ENCODE data around the gene BICDL2.
"Not testable (repeated sequence)": the region's sequence is repeated elsewhere in the genome, so short reads cannot be mapped to it uniquely, and the experiment has no call there.

The BICDL2 gene

DNA sequence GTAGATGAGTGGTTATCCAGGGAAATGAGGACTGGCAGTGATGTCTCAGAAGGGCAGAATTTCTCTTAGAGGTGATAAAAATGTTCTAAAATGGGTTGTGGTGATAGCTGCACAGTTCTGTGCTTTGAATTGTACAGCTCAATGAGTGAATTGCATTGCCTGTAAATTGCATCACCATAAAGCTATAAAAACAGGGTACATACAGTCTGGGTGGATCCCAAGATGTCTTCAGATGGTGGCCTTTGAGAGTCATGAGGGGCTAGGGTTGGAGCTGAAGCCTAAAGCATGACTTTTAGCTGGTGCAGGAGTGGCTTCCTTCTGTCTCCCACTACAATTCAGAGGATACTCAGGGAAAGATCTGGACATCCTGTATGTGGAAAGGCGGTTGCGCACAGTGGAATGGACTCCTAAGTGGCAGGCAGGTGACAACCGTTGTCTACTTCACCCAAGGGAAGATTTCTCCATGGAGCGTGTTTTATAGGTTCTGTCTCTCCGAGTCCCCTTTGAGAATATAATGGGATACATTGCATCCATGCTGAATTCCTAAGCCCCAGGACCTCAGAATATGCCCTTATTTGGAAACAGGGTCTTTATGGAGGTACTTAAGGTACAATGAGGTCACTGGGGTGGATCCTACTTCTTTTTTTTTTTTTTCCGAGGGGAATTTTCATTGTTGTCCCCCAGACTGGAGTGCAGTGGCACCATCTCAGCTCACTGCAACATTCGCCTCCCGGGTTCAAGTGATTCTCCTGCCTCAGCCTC is 27.1 kb upstream of the BICDL2 start:
- DNase-seq: no peak

- DNase-seq: no peak
These were observed 25.8 kb upstream of the BICDL2 start for GRCh38 chr16:3062553-3062952.

DNA sequence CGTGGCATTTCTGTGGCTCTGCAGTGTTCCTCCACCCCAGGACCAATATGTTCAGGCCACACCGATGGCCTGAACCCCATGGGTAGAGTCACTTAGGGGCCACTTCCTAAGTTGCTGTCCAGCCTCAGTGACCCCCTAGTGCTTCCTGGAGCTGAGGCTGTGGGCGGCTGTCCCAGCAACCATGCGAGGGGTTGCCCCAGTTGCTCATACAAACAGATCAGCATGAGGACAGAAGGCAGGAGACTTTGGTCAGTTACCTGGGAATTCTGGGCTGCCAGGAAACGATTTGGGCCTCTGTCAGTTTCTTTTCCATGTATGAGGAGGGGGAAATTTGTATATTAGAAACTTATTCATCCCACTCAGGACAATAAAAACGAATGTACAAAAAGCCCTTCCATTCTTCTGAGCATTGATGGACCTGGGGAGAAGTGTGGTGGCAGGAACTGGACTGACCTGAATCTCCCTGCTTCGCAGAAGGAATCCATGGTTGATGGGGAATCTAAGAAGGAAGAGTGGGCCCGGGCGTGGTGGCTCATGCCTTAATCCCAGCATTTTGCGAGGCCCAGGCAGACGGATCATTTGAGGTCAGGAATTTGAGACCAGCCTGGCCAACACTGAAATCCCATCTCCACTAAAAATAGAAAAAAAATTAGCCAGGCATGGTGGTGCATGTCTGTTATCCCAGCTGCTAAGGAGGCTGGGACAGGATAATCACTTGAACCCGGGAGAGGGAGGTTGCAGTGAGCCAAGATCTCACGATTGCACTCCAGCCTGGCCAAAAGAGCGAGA is 23.8 kb upstream of the BICDL2 start:
- DNase-seq: no peak

GRCh38 chr16:3059723-3060242 is 23.0 kb upstream of the BICDL2 start:
- no peak for DNase-seq

DNA sequence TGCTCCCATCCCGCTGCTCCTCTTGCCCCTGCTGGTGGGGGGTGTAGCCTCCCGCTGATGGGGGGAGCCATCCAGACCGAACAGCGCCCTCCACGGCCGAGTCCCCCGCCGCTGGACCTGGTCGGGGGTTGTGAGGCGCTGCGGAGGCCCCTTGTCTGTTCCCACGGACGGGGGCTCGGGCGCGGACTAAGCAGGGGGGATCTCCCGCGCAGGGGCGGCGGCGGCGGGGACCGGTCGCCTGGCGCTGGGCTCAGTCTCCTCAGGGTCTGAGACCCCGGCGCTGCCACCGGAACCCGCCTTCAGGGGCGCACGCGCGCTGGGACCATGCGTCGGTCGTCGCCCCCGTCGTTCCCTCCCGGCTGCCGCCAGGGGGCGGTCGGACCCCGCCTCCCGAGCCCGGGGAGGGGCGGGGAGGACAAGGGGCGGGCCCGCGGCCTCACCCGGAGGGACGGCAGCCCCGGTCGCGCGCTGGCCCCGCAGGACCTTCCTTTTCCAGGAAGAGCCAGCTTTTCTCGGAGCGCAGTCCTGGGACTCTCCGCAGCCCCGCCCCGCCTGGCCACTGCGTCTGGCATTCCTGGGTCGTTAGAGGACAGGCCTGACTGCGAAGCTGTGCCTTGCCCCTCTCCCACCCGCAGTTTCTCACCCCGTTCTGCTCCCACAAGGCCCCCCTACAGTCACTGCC is 22.4 kb upstream of the BICDL2 start:
- DNase-seq: peak; percentile 90

DNA sequence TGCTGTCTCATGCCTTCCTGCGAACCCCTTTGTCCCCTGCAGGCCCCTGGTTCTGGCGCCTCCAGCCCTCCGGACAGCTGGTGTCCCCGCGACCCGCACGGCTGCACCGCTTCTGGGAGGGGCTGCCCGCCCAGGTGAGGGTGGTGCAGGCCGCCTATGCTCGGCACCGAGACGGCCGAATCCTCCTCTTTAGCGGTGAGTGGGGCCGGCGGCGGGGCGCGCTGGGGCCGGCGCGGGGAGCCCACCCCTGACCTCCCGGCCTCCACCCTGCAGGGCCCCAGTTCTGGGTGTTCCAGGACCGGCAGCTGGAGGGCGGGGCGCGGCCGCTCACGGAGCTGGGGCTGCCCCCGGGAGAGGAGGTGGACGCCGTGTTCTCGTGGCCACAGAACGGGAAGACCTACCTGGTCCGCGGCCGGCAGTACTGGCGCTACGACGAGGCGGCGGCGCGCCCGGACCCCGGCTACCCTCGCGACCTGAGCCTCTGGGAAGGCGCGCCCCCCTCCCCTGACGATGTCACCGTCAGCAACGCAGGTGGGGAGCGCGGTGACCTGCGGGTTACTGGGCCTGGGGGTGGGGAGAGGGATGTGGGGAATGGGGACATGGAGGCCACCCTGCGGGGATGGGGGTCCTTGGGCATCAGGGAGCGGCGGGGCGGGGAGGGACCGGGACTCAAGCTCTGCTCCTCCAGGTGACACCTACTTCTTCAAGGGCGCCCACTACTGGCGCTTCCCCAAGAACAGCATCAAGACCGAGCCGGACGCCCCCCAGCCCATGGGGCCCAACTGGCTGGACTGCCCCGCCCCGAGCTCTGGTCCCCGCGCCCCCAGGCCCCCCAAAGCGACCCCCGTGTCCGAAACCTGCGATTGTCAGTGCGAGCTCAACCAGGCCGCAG is 21.6 kb upstream of the BICDL2 start:
- peak; percentile 54 for DNase-seq

DNA sequence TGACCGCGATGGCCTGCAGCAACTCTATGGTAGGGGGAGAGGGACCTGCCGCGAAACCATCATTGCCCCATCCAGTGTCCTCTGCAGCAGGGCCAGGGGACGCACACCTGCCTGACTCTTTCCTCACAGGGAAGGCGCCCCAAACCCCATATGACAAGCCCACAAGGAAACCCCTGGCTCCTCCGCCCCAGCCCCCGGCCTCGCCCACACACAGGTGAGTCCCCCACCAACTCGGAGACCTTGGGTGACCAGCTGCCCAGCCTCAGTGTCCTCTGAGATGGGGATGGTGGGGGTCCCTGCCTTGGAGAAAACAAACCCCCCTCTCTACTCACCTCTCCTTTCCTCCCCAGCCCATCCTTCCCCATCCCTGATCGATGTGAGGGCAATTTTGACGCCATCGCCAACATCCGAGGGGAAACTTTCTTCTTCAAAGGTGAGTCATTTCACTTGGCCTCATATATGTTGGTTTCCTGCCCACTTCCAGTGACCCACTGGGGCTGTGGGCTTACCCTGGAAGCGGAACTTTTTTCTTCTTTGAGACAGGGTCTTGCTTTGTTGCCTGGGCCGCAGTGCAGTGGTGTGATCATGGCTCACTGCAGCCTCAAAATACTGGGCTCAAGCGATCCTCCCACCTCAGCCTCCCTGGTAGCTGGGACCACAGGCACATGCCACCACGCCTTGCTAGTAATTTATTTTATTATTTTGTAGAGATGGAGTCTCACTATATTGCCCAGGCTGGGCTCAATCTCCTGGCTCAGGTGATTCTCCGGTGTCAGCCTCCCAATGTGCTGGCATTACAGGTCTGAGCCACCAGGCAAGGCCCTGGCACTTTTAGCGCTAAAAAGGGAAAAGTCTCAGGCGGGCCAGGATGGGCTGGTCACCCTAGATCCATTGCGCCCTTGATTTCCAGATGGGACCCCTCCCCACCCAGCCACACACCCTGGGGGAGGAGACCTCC is 20.7 kb upstream of the BICDL2 start:
- DNase-seq: no peak

DNA sequence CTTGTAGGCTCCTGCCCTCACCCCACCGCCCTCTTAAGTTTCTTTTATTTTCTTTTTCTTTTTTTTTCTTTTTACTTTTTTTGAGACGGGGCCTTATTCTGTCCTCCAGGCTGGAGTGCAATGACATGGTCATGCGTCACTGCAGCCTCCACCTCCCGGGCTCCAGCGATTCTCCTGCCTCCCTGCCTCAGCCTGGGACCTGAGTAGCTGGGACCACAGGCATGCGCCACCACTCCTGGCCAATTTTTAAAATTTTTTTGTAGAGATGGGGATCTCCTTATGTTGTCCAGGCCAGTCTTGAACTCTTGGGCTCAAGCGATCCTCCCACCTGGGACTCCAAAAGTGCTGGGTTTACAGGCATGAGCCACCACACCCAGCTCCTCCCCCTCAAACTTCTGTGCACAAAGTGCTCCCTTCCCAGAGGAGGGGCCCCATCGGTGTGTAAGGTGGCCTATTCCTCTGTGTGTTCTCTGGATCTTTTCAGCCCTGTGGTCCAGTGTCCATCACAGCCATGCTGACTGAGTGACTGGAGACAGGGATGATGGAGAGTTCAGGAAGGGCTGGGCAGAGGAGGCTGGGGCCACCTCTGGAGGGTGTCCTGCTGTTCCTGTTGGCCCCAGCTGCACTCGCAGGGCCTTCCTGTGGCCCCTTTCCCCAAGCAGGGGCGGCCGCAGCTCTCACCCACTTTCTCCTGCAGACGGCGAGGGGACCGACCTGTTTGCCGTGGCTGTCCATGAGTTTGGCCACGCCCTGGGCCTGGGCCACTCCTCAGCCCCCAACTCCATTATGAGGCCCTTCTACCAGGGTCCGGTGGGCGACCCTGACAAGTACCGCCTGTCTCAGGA is 19.8 kb upstream of the BICDL2 start:
- DNase-seq: no peak

- not testable (repeated sequence) for DNase-seq
These were observed 19.0 kb upstream of the BICDL2 start for GRCh38 chr16:3055734-3056115.

- DNase-seq: no peak
These were observed 18.4 kb upstream of the BICDL2 start for GRCh38 chr16:3054965-3055733.

DNA sequence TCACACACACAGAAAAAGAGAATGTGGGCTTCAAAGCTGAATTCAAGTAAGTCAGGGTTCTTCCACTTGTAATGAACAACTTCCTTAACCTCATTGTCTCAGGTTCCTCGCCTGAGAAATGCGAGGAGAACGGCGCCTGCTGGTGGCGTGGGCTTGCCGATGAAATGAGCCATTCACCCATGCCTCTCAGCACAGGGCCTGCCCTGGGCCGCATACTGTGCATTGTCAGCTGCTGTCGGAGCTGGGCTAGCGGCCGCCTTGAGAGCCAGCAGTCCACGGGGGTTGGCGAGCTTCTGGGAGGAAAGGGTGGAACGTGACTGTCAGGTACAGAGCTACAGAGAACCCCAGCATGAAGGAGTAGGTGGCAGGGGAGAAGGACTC is 16.6 kb upstream of the BICDL2 start:
- DNase-seq: not testable (repeated sequence)

DNA sequence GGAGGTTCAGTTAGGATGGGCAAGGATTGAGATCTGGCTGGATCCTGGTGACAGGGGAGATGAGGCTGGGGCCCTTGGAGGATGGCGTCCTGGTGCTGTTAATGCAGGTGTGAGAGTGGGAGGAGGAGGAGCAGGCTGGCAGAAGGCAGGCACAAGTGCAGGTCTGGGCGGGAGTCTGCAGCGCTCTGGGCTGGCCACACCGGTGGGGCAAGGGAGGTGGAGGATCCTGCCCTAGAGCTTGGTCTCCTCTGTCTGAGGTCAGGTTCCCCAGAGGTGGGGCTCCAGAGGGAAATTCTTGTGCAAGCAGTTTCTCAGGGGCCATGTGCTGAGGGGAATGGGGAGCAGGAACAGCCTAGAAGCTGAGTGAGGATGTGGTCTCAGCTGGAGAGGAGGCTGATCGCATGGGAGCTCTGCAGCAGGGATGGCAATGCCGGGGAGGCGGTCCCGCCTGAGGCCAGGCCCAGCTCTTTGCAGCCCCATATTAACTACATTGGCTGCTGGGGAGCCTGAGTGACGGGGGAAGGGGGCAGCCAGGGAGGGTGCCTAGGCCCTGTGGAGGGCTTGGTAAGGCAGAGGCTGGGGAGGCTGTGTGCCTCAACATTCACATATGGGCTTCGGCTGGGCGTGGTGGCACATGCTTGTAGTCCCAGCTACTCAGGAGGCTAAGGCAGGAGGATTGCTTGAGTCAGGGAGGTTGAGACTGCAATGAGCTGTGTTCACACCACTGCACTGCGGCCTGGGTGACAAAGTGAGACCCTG is 16.0 kb upstream of the BICDL2 start:
- DNase-seq: not testable (repeated sequence)

DNA sequence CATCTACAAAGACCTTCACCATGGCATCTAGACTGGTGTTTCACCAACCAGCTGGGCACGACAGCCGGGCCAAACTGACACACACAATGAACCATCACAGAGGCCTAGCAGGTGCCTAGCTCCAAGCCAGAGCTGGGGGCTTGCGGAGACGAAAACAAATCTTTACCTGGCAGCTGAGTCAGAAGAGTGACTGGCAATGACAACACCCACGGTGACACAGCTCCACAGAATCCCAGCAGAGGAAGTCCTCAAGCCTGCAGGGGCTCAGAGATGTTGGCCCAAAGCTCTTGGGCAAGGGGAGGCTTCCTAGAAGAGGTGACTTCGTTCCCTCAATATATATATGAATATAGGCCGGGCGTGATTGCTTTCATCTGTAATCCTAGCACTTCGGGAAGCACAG is 14.8 kb upstream of the BICDL2 start:
- DNase-seq: no peak

GRCh38 chr16:3051009-3051408 is 14.3 kb upstream of the BICDL2 start:
- DNase-seq: no peak

GRCh38 chr16:3050487-3050886 is 13.7 kb upstream of the BICDL2 start:
- DNase-seq: no peak

GRCh38 chr16:3049921-3050481 is 13.3 kb upstream of the BICDL2 start:
- DNase-seq: no peak

GRCh38 chr16:3047387-3047720 is 10.6 kb upstream of the BICDL2 start:
- DNase-seq: no peak

GRCh38 chr16:3046641-3047386 is 10.1 kb upstream of the BICDL2 start:
- no peak for DNase-seq
